ENCODE results near the gene MCF2L2. TPM values are rescaled to one million over a fixed set of nuclear protein-coding genes. Genes with fewer than 3 reads are reported as not detected.

The MCF2L2 gene
- total and polyA plus RNA-seq, 2 donors (not counting 3 experiments of a cell fraction or from before 2014, with no cell fraction given) = 0.15 to 1.1 TPM

GRCh38 chr3:183202004-183202722 is 226.3 kb downstream of the MCF2L2 start:
- POLR2A ChIA-PET = no interaction called here
- intact Hi-C loops (cut with micrococcal nuclease) (no loop called here), dilution Hi-C loops (cut with MboI; ENCODE audit: extremely low pct_ligation_motif_present, low sequenced_read_pairs) (no loop called here)
- Histone ChIP-seq H3K9ac (replicated peaks; ENCODE audit: extremely low read depth, insufficient read depth, low read length) (no peak overlapping the region), H4K20me1 (replicated peaks; ENCODE audit: control insufficient read depth, extremely low read depth, insufficient read depth, low read length) (no peaks in the 10 kb centered on the region), H3K27me3 (ENCODE audit: control insufficient read depth in 2 of 2, insufficient read depth in 2 of 2, low read length in 2 of 2) (no peaks in the 10 kb centered on the region), H3K4me2 (ENCODE audit: insufficient read depth, low read length) (no peak overlapping the region), H3K36me3 (ENCODE audit: control insufficient read depth in 2 of 2, extremely low read depth in 1 of 2, insufficient read depth in 2 of 2, low read length in 2 of 2) (no peaks in the 10 kb centered on the region), H2AFZ (ENCODE audit: low read depth, low read length) (no peak overlapping the region), H3K79me2 (ENCODE audit: control insufficient read depth, insufficient read depth, low read length) (no peaks in the 10 kb centered on the region), H3K9me3 (replicated peaks; ENCODE audit: control insufficient read depth, insufficient read depth, low read length) (no peaks in the 10 kb centered on the region), H3K4me3 (replicated peaks in 1 of 3; ENCODE audit: insufficient read depth in 1 of 3, low read depth in 1 of 3, low read length in 3 of 3) (no peak overlapping the region), H3K9me1 (replicated peaks; ENCODE audit: control insufficient read depth, extremely low read depth, insufficient read depth, low read length) (no peaks in the 10 kb centered on the region), H3K27ac (ENCODE audit: insufficient read depth, low read depth, low read length) (no peak overlapping the region), H3K4me1 (ENCODE audit: control insufficient read depth, extremely low read depth, insufficient read depth, low read length) (no peaks in the 10 kb centered on the region)
- FAIRE-seq (no peak), DNase-seq (ENCODE audit: low read depth, low spot score) (no peak)
- no TSS peak for BruUV-seq (replicated peaks)
- CTCF ChIA-PET = no interaction called here
- TF ChIP-seq FOS (IDR thresholded peaks at IDR 0.05; ENCODE audit: borderline replicate concordance, insufficient read depth, low read length) (no peak), JUN (IDR thresholded peaks at IDR 0.05; ENCODE audit: borderline replicate concordance, insufficient read depth, insufficient read length, low read depth) (no peak), MYC (IDR thresholded peaks at IDR 0.05; ENCODE audit: low read depth, low read length) (no peak), CTCF (IDR thresholded peaks at IDR 0.05; ENCODE audit: extremely low read depth in 1 of 2, insufficient read depth in 1 of 2, low read depth in 1 of 2, low read length in 2 of 2) (no peak), GATA2 (IDR thresholded peaks at IDR 0.05; ENCODE audit: insufficient read depth, insufficient read length, low read depth, low read length) (no peak), MAX (IDR thresholded peaks at IDR 0.05; ENCODE audit: insufficient read depth, insufficient read length) (no peak), POLR2A (IDR thresholded peaks at IDR 0.05; ENCODE audit: low read depth, low read length) (no peak), EZH2 (IDR thresholded peaks at IDR 0.05; ENCODE audit: borderline replicate concordance, low read depth, low read length, severe bottlenecking) (no peak), POLR2AphosphoS5 (IDR thresholded peaks at IDR 0.05; ENCODE audit: insufficient read depth, low read depth, low read length) (no peak)
